HG03064 (cell line): Measurements from ENCODE around the gene PIM2.

ENCODE experiments used
- ATAC-seq: cut with Tn5 transposase; IDR thresholded peaks from one replicate; pipeline ENCODE4 v1.9.1; 2021; ENCODE audit warnings: low read depth; ENCODE audit not compliant: unreplicated experiment

Gene PIM2

DNA sequence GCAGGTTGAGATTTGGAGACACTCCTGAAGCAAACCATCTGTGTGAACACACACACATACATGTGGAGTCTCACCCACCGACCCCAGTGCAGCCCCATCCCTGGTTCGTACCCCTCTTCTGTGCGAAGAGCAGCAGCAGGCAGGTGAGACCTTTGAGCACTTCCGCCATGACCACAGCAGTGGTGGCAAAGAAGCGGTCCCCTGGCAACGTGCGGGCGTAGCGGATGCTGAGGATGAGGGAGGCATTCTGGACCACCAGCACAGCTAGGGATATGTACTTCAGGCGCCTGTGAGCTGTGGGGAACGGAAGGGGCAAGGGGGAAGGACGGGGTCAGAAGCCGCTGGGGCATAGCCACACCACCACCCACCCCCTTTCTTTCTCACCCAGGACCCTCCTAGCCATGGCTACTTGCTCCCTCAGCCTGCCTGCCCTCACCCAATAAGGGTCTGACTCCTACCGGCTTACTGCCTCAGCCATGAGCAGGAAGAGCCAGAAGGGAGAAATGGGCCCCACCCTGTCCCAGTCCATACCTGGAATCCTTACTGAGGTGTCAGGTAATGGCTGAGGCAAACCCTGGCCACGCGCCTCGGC lies 9.0 kb downstream of the PIM2 start:
- no peak for ATAC-seq

DNA sequence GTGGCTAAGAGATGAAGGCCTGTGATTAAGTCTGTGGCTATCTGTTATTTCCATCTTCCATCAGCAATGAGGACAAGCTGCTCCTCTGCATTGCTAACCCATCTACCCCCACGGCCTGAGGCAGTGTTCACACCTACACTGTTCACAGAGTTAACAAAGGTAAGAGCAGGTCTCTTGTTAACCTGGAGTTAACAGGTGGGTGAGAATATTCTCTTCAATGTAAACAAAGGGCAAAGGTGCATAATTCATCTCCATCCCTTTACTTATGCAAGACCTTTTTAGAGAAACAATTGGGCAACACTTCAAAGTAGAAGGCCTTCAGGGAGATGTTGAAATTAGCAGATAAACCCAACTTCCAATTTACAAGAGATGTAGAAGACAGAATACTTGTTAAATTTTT lies 10.2 kb downstream of the PIM2 start:
- no peak for ATAC-seq

- no peak for ATAC-seq
Measured at GRCh38 chrX:48905090-48905790, 13.6 kb downstream of the PIM2 start.

- ATAC-seq, result no peak
Measured at GRCh38 chrX:48904626-48905025, 14.2 kb downstream of the PIM2 start.

GRCh38 chrX:48904180-48904579 lies 14.6 kb downstream of the PIM2 start:
- ATAC-seq, result no peak

- ATAC-seq, result no peak
Measured at GRCh38 chrX:48903290-48903689, 15.5 kb downstream of the PIM2 start.

GRCh38 chrX:48902776-48903175 lies 16.0 kb downstream of the PIM2 start:
- no peak for ATAC-seq

DNA sequence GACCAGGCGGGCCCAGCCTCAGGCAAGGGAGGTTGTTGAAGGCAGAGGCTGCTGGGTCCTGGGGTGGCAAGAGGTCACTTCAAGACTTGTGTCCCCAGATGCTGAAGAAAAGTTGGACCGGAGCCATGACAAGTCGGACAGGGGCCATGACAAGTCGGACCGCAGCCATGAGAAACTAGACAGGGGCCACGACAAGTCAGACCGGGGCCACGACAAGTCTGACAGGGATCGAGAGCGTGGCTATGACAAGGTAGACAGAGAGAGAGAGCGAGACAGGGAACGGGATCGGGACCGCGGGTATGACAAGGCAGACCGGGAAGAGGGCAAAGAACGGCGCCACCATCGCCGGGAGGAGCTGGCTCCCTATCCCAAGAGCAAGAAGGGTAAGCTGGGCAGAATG lies 16.7 kb downstream of the PIM2 start:
- ATAC-seq, result no peak

DNA sequence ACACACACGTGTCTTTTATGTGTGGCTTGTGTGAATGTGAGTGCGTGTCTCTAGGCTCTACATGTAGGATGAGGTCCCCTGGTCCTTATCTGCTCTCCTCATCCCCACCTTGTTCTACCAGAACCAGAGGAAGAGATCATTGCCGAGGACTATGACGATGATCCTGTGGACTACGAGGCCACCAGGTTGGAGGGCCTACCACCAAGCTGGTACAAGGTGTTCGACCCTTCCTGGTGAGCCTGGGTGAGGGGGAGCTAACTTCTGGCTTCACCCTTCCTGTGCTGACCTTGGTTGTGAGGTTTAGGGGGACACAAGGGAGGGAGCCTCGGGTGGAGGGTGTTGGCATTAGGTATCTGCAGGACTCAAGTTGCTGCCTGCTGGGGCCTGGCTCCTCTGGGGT lies 17.8 kb downstream of the PIM2 start:
- no peak for ATAC-seq

DNA sequence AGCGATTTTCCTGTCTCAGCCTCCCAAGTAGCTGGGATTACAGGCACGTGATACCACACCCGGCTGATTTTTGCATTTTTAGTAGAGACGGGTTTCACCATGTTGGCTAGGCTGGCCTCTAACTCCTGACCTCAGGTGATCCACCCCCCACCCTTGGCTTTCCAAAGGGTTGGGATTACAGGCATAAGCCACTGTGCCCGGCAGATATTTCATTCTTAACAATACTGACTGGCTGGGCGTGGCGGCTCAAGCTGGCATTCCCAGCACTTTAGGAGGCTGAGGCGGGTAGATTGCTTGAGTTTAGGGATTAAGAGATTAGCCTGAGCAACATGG lies 19.8 kb downstream of the PIM2 start:
- no peak for ATAC-seq

DNA sequence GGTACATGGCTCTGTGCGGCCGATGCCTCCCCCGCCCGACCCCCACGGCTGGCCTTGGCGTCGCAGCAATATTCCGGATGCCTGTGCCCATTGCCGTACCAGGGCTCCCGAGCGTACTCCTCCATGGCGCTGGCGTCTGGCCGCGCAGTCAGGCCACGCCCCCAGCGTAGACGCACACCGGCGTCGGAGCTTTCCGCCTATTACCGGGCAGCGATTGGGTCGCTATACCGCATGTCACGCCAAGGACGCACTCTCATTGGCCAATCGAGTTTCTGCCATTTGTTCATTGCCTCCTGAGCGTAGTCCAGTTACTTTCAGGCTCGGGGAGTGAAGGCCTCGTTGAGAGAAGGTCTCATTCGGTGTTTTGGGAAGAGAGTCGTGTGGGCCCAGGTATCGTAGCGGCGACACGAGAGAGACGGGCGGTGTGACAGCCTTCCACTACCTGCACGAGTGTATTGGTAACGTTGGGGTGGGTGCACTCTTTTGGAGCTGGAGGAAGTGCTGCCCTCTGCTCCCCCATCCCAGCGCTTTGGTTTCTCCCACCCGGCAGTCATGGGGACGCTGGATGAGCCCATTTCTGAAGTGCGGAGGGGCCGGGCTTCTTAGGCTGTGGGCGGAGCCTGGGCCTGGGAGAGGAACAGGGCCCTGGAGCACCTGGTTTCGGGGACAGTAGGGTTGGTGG lies 21.1 kb downstream of the PIM2 start, which contains the start of the genes PQBP1 and TIMM17B:
Gene PQBP1 (plus strand): TSS at position 306 of the 682 bp plus-strand sequence. CDS start 580 bp downstream, outside the sequence.
Gene TIMM17B (minus strand): TSS at position 144 of the 682 bp plus-strand sequence. CDS start 19 bp downstream, at position 125.
- ATAC-seq, result peak; percentile 88

- ATAC-seq, result peak; percentile 10
Measured at GRCh38 chrX:48897157-48897624, 21.6 kb downstream of the PIM2 start.

DNA sequence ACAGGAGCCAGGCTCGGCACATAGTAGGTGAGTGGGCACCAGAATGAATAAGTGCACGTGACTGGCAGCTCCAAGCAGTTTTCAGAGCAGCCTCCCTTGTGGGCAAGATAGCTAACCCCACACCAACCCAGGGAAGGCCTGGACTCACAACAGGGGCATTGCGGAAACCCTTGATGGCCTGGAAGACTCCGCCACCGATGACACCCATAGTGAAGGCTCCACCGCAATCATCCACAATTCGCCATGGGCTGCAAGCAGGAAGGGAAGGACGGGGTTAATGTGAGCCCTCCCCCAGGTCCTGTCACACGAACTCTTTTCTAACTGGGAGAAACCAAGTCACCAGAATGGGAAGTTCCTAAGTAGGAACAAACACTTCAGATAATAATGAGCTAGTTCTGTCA lies 22.2 kb downstream of the PIM2 start:
- no peak for ATAC-seq

DNA sequence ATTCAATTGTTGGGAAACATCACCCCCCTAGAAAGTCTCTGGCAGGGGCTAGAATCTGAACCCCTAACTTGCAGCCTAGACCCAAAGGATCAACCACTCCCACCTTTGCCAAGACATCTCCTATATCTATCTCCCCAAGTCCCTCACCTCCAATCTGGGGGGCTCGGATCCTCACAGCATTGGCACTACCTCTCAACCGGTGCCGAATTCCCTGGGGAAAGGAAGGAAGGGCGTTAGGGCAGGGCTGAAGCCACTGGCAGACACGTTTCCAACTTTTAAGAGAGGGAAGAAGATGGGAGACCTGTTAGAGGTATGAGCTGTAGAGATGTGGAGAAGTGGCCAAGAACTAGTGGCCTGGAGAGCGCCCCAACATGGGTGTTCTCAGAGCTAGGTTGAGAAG lies 23.9 kb downstream of the PIM2 start:
- no peak for ATAC-seq

GRCh38 chrX:48893556-48894348 lies 25.1 kb downstream of the PIM2 start:
- ATAC-seq, result no peak

GRCh38 chrX:48892896-48893295 lies 25.9 kb downstream of the PIM2 start:
- no peak for ATAC-seq

GRCh38 chrX:48891402-48892288 lies 27.2 kb downstream of the PIM2 start:
- ATAC-seq, result peak; percentile 74

DNA sequence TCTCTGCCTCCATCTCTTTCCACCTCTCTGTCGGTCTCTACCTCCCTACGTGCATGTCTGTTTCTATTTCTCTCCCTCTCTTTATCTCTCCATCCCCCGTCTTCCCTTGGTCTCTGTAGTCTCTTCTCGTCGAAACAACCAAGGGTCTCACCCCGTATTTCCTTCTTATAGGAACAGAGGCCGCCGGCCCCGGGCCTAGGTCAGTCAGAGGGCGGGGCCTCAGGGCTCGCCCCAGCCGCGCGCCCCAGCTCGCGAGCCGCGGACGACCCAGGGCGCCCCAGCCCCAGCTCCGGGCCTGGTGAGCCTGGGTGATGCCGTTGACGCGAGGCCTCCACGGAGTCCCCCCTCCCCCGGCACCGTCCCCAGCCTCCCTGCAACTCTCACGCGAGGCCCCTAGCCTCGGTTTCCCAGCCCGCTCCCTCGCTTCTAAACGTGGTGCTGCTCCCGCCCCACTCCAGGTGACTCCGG lies 27.9 kb downstream of the PIM2 start:
- ATAC-seq, result peak; percentile 44

- ATAC-seq, result no peak
Measured at GRCh38 chrX:48890296-48890925, 28.4 kb downstream of the PIM2 start.
